ENCODE data around the gene RAB11FIP3.
"Not testable (repeated sequence)": the region's sequence is repeated elsewhere in the genome, so short reads cannot be mapped to it uniquely, and the experiment has no call there.

RAB11FIP3 gene

GRCh38 chr16:469459-469858 is 44.0 kb downstream of the RAB11FIP3 start:
- not testable (repeated sequence) for DNase-seq

GRCh38 chr16:470418-470817 is 45.0 kb downstream of the RAB11FIP3 start:
- no peak for DNase-seq

- DNase-seq, result no peak
Observed at GRCh38 chr16:471353-472198, 46.1 kb downstream of the RAB11FIP3 start.

- no peak for DNase-seq
Observed at GRCh38 chr16:472199-472504, 46.7 kb downstream of the RAB11FIP3 start.

- no peak for DNase-seq
Observed at GRCh38 chr16:473046-474043, 47.9 kb downstream of the RAB11FIP3 start.

- no peak for DNase-seq
Observed at GRCh38 chr16:474420-475122, 49.1 kb downstream of the RAB11FIP3 start.

GRCh38 chr16:476039-476438 is 50.6 kb downstream of the RAB11FIP3 start:
- no peak for DNase-seq

- DNase-seq, result no peak
Observed at GRCh38 chr16:477301-478157, 52.1 kb downstream of the RAB11FIP3 start.

GRCh38 chr16:478287-478686 is 52.8 kb downstream of the RAB11FIP3 start:
- DNase-seq, result not testable (repeated sequence)

GRCh38 chr16:482468-483185 is 57.2 kb downstream of the RAB11FIP3 start:
- DNase-seq, result no peak

- no peak for DNase-seq
Observed at GRCh38 chr16:483341-484075, 58.1 kb downstream of the RAB11FIP3 start.

- DNase-seq, result no peak
Observed at GRCh38 chr16:489606-490005, 64.2 kb downstream of the RAB11FIP3 start.

GRCh38 chr16:490768-491167 is 65.3 kb downstream of the RAB11FIP3 start:
- DNase-seq, result no peak

- DNase-seq, result no peak
Observed at GRCh38 chr16:491220-491919, 65.9 kb downstream of the RAB11FIP3 start.

- no peak for DNase-seq
Observed at GRCh38 chr16:492211-492875, 66.9 kb downstream of the RAB11FIP3 start.

- not testable (repeated sequence) for DNase-seq
Observed at GRCh38 chr16:494676-495075, 69.2 kb downstream of the RAB11FIP3 start.

GRCh38 chr16:495127-495748 is 69.8 kb downstream of the RAB11FIP3 start:
- peak; percentile 8 for DNase-seq

GRCh38 chr16:496097-496886 is 70.8 kb downstream of the RAB11FIP3 start:
- no peak for DNase-seq

Data from CD4-positive, alpha-beta T cell treated with Interleukin-17A for 1 hour (primary cell).